Gastroesophageal sphincter (tissue), 4 donors: ENCODE data around the gene ACTR8. TPM values are rescaled to one million over a fixed set of nuclear protein-coding genes. Genes with fewer than 3 reads are reported as not detected.
"Not testable (repeated sequence)": the region's sequence is repeated elsewhere in the genome, so short reads cannot be mapped to it uniquely, and the experiment has no call there.

Experiments
- ATAC-seq: fragments of 150-250 bp; one replicate; pipeline ENCODE4 v1.9.1; 2016; ENCODE audit warnings: mild to moderate bottlenecking, moderate library complexity
- H3K27ac ChIP-seq, 4 donors: fragments of 200-600 bp; sonication (generic) in 3 of 4; 1 replicate in 3 of 4; 2 replicates in 1 of 4; pipeline ENCODE4 v1.5.1; 2016 to 2019
- H3K27me3 ChIP-seq: fragments of 200-600 bp; sonication (generic); one replicate; pipeline ENCODE4 v1.5.1; 2019
- H3K36me3 ChIP-seq, 2 donors: fragments of 200-600 bp; sonication (generic); one replicate each; pipeline ENCODE4 v1.5.1; 2019; ENCODE audit warnings: control low read depth in 1 of 2
- H3K4me1 ChIP-seq, 3 donors: fragments of 200-600 bp; sonication (generic); 1 replicate in 2 of 3; 2 replicates in 1 of 3; pipeline ENCODE4 v1.5.1; 2016 to 2019; ENCODE audit warnings: control low read depth in 2 of 3
- H3K4me3 ChIP-seq, 2 donors: fragments of 200-600 bp; sonication (generic); one replicate each; pipeline ENCODE4 v1.5.1; 2019; ENCODE audit warnings: mild to moderate bottlenecking in 1 of 2, moderate library complexity in 1 of 2
- H3K9me3 ChIP-seq, 3 donors: fragments of 200-600 bp; sonication (generic); one replicate each; pipeline ENCODE4 v1.5.1; 2017 to 2019; ENCODE audit warnings: control low read depth in 2 of 3
- EP300 ChIP-seq: sonication (generic); formaldehyde crosslinking; IDR thresholded peaks from one replicate; pipeline ENCODE4 v1.6.1; 2017; ENCODE audit warnings: antibody characterized with exemption, mild to moderate bottlenecking
- POLR2A ChIP-seq, 2 donors: fragments of 450-650 bp; IDR thresholded peaks; one replicate each; pipeline ENCODE4 v1.6.1; 2017; ENCODE audit warnings: antibody characterized with exemption in 2 of 2, mild to moderate bottlenecking in 2 of 2, moderate library complexity in 1 of 2
- POLR2AphosphoS5 ChIP-seq: sonication (generic); formaldehyde crosslinking; IDR thresholded peaks from one replicate; pipeline ENCODE4 v1.6.1; 2017; ENCODE audit warnings: antibody characterized with exemption
- WGBS, 2 donors: methylation state at CpG; one replicate each; pipeline ENCODE4 v1.1.5; 2018; ENCODE audit warnings: low coverage in 1 of 2; 5-methylcytosine and 5-hydroxymethylcytosine counted together
- total RNA-seq, 4 donors: library from RNA; depleted of rRNA; stranded (reverse); fragments of >200 nt; gene quantifications; one replicate each; pipeline ENCODE4 v1.1.0, GENCODE V29; 2016
- TF ChIP-seq, protein P1 (sequence below), 4 experiments: fragments of 200-600 bp in 2 of 4; fragments of 450-650 bp in 2 of 4; sonication (generic) in 1 of 4; IDR thresholded peaks; one replicate each; pipeline ENCODE4 v1.5.1; 2017 to 2019; ENCODE audit warnings: antibody characterized with exemption in 4 of 4, mild to moderate bottlenecking in 2 of 4, moderate library complexity in 2 of 4

The ACTR8 gene
- 10 to 100 TPM; 22.4 to 26.8 (median 25.7) TPM for total RNA-seq

GRCh38 chr3:53881691-53882593 is at the start of gene ACTR8:
Gene ACTR8, minus strand, starts transcription at chr3:53882152. Its CDS starts 51 bp downstream, at chr3:53882101.
- Histone ChIP-seq H3K4me1 (peaks cover 8 to 27% (median 9%) of the 10 kb centered on the region in 3 donors), H3K36me3 (peaks cover under 1 to 69% of the 10 kb centered on the region in 2 donors), H3K4me3 (peak within 1 kb of the TSS; percentile 95 to 96), H3K9me3 (no peaks in the 10 kb centered on the region), H3K27me3 (no peaks in the 10 kb centered on the region), H3K27ac (peak within 1 kb of the TSS; percentile 68 to 89 (median 88))
- WGBS, 2 donors: 4 to 21% methylated on average over 3 to 21 of the region's 65 CpGs
- TF ChIP-seq, protein P1, sequence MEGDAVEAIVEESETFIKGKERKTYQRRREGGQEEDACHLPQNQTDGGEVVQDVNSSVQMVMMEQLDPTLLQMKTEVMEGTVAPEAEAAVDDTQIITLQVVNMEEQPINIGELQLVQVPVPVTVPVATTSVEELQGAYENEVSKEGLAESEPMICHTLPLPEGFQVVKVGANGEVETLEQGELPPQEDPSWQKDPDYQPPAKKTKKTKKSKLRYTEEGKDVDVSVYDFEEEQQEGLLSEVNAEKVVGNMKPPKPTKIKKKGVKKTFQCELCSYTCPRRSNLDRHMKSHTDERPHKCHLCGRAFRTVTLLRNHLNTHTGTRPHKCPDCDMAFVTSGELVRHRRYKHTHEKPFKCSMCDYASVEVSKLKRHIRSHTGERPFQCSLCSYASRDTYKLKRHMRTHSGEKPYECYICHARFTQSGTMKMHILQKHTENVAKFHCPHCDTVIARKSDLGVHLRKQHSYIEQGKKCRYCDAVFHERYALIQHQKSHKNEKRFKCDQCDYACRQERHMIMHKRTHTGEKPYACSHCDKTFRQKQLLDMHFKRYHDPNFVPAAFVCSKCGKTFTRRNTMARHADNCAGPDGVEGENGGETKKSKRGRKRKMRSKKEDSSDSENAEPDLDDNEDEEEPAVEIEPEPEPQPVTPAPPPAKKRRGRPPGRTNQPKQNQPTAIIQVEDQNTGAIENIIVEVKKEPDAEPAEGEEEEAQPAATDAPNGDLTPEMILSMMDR (IDR thresholded peaks at IDR 0.05): peak in 3 of 4 experiments; percentile 20 to 41 (median 24)
- TF ChIP-seq POLR2AphosphoS5 (peak; percentile 79), POLR2A (IDR thresholded peaks at IDR 0.05) (peak; percentile 33 to 34), EP300 (no peak)
- ATAC-seq: peak; percentile 98

- not testable (repeated sequence) for ATAC-seq, H3K4me3 ChIP-seq, H3K27ac ChIP-seq, H3K36me3 ChIP-seq, H3K9me3 ChIP-seq, H3K4me1 ChIP-seq
- peaks cover 22% of the 10 kb centered on the region for H3K27me3 ChIP-seq
- WGBS, 2 donors: 90 to 92% methylated on average over 13 to 14 of the region's 30 CpGs
These were observed 45.4 kb upstream of the ACTR8 start for GRCh38 chr3:53927208-53927872.

- TF ChIP-seq EP300 (no peak), POLR2A (IDR thresholded peaks at IDR 0.05) (no peak), POLR2AphosphoS5 (no peak)
- Histone ChIP-seq H3K36me3 (no peaks in the 10 kb centered on the region), H3K9me3 (peaks cover 0 to 24% (median 0%) of the 10 kb centered on the region in 3 donors), H3K27ac (no peak overlapping the region), H3K27me3 (peaks cover 27% of the 10 kb centered on the region), H3K4me1 (no peaks in the 10 kb centered on the region), H3K4me3 (no peak overlapping the region)
- no peak for ATAC-seq
- 45 to 46% methylated on average over 1 of the region's 1 CpG for WGBS, 2 donors
These were observed 39.3 kb upstream of the ACTR8 start for GRCh38 chr3:53921296-53921695.

DNA sequence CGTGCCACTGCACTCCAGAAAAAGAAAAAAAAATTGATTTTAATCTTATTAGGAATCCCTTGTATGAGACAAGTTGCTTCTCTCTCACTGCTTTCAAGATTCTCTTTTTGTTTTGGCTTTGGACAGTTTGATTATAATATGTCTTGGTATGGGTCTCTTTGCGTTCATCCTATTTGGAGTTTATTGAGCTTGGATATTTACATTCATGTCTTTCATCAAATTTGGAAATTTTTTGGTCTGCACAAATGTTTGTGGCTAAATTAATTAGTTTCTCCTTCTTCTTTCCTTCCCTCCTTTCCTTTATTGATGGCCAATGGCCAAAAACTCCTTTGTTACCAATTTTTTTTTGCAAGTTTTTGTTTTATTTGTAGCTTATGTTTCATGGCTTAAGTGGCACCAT is 37.8 kb upstream of the ACTR8 start:
- ATAC-seq: no peak
- WGBS, 2 donors: 81 to 91% methylated on average over 2 of the region's 2 CpGs
- peaks cover 0 to 24% (median 0%) of the 10 kb centered on the region in 3 donors for H3K9me3 ChIP-seq
- no peaks in the 10 kb centered on the region for H3K4me1 ChIP-seq
- no peak overlapping the region for H3K27ac ChIP-seq
- H3K27me3 ChIP-seq: peaks cover 33% of the 10 kb centered on the region
- H3K4me3 ChIP-seq: no peak overlapping the region
- no peaks in the 10 kb centered on the region for H3K36me3 ChIP-seq
- TF ChIP-seq EP300: no peak
- TF ChIP-seq, protein P1 (IDR thresholded peaks at IDR 0.05): no peak
- TF ChIP-seq POLR2AphosphoS5: no peak
- TF ChIP-seq POLR2A (IDR thresholded peaks at IDR 0.05): no peak

DNA sequence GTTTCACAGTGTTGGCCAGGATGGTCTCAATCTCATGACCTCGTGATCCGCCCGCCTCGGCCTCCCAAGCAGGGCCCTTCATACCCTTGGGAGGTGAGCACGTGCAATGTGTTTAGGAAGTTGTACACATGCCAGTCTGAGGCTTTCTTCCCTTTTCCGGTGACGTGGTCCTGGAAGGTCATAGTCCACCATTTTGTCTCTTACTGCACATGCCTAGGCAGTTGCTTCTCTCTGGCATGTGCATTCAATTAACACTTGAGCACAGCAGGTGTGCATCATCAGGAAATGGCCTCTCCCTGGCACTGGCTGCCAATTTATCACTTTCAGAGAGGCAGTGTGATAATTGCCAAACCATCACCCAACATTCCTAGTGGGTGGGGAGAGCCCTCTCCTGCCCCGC is 31.4 kb upstream of the ACTR8 start:
- TF ChIP-seq POLR2A (IDR thresholded peaks at IDR 0.05) (no peak), POLR2AphosphoS5 (no peak), EP300 (no peak)
- TF ChIP-seq, protein P1 (IDR thresholded peaks at IDR 0.05): no peak
- 31 to 81% methylated on average over 3 to 7 of the region's 8 CpGs for WGBS, 2 donors
- no peak overlapping the region for H3K27ac ChIP-seq
- peaks cover 0 to 8% (median 0%) of the 10 kb centered on the region in 3 donors for H3K9me3 ChIP-seq
- no peaks in the 10 kb centered on the region for H3K36me3 ChIP-seq
- no peak for ATAC-seq
- peaks cover 46% of the 10 kb centered on the region for H3K27me3 ChIP-seq
- H3K4me1 ChIP-seq: no peaks in the 10 kb centered on the region
- H3K4me3 ChIP-seq: no peak overlapping the region
